Adipose tissue (tissue), 3 donors: ENCODE results near the gene RAB44. TPM values are rescaled to one million over a fixed set of nuclear protein-coding genes. Genes with fewer than 3 reads are reported as not detected.

Experiments
- H3K27ac ChIP-seq: one replicate; pipeline ENCODE4 v1.5.1; 2013; ENCODE audit warnings: low read depth, low read length
- WGBS, 3 donors: extraction: QIAGEN DNeasy Blood & Tissue Kit; methylation state at CpG; one replicate each; pipeline ENCODE4 v1.1.7; 2013; 5-methylcytosine and 5-hydroxymethylcytosine counted together
- polyA plus RNA-seq, 3 donors: library from polyadenylated mRNA; stranded (reverse); fragments of 200-250 nt; gene quantifications; one replicate each; pipeline ENCODE4 v1.2.3, GENCODE V29; 2013
- donor health status: healthy with polysubstance abuse.
- donor health status: Bipolar disorder and iron deficiency.
- donor health status: healthy.

The RAB44 gene
- polyA plus RNA-seq, 3 donors, result 0.07 to 0.19 (median 0.11) TPM

DNA sequence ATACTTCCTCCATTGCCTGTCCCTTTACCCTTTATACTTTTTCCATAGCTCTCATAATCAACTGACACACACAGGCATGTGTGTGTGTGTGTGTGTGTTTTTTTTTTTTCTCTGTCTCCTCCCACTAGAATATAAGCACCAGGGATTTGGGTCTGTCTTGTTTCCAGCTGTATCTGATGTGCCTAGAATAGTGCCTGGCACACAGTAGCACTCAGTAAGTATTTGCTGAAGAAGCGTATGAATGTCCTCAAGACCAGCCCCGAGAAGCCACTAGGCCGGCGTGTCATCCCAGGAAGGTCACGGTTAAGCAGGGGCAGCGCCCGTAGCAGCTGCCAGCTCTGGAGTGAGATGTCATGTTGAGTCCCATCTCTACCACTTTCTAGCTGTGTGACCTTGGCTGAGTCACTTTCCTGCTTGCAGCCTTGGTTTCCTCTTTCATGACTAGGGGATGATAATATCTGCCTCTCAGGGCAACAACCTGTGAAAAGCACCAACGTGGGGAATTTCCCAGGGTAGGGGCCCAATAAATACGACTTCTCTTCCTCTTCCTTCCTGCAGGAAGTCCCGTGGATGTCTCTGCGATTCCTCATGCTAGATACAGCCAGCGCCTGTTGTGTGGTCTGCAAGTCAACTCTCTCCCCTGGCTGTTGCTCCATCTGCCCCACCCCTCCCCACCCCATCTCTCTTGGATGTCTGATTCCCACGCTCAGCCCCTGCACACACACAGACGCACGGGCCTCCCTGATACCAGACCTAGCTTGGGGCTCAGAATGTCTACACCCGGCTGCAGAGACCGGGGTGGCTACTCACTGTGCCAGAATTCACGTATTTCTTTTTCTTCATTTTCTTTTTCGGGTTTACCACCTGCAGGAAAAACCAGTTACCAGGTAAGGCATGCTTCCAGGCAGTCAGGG, 58.1 kb downstream of the RAB44 start:
- H3K27ac ChIP-seq, result no peak overlapping the region
- 53 to 82% (median 60%) methylated on average over 19 of the region's 19 CpGs for WGBS, 3 donors

DNA sequence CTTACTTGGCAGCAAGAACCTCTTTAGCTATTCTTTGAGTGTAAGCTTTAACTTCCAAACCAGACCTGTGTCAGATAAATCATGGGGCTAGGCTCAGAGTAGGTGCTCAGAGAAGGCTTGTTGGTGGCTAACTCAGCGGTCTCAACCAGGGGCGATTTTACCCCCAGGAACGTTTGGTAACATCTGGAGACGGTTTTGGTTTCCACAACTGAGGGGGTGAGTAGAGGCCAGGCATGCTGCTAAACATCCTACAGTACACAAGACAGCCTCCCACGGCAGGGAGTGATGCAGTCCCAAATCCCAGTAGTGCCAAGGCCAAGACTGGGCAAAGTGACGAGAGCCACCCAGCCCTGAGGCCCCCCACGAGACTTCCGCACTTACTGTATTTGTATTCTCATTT, 59.2 kb downstream of the RAB44 start:
- no peak overlapping the region for H3K27ac ChIP-seq
- WGBS, 3 donors, result 67 to 83% (median 67%) methylated on average over 8 of the region's 8 CpGs

DNA sequence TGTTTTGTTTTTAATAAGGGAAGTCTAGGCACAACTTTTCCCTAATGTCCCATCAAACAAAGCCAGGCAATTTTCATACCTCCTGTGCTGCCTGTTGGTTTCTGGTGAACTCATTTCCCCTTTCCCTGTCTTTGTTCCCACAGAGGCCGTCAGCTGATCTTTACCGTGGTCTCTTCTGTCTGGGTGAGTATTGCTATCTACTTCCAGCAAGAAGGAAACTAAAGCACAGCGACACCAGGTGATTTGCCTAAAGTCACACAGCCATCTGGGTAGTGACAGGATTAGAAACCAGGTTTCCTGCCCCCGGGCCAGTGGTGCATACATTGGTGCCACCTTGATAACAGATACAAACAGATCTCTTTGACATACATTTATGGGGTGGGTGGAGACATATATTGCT, 59.6 kb downstream of the RAB44 start:
- 52 to 82% (median 58%) methylated on average over 4 of the region's 4 CpGs for WGBS, 3 donors
- H3K27ac ChIP-seq, result no peak overlapping the region

DNA sequence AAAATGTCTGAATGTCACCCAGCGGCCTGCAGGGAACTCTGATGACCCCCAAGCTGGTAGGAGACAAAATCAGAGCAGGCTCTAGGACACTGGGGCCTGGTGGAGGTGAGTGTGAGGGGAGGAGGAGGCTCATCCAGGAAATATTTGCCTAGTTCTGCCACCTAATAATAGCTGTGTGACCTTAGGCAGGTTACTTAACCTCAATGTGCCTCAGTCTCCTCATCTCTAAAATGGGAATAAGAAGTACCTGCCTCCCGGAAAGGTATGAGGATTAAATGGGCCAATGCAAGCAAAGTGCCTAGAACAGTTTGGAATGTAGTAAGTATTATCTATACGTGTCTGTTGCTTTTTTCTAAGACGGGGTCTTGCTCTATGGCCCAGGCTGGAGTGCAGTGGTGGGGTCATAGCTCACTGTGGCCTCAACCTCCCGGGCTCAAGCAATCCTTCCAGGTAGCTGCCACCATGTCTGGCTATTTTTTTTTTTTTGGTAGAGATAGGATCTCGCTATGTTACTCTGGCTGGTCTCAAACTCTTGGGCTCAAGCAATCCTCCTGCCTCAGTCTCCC, 60.4 kb downstream of the RAB44 start:
- H3K27ac ChIP-seq, result no peak overlapping the region
- 78 to 88% (median 87%) methylated on average over 6 of the region's 6 CpGs for WGBS, 3 donors

- no peak overlapping the region for H3K27ac ChIP-seq
- 46 to 82% (median 76%) methylated on average over 15 of the region's 15 CpGs for WGBS, 3 donors
Measured at GRCh38 chr6:36758516-36759147, 61.0 kb downstream of the RAB44 start.

- H3K27ac ChIP-seq, result no peak overlapping the region
- WGBS, 3 donors, result 7 to 11% (median 8%) methylated on average over 8 of the region's 8 CpGs
Measured at GRCh38 chr6:36759148-36759759, 61.6 kb downstream of the RAB44 start.

- H3K27ac ChIP-seq, result no peak overlapping the region
- 85 to 89% (median 88%) methylated on average over 11 of the region's 11 CpGs for WGBS, 3 donors
Measured at GRCh38 chr6:36760685-36761435, 63.2 kb downstream of the RAB44 start.

DNA sequence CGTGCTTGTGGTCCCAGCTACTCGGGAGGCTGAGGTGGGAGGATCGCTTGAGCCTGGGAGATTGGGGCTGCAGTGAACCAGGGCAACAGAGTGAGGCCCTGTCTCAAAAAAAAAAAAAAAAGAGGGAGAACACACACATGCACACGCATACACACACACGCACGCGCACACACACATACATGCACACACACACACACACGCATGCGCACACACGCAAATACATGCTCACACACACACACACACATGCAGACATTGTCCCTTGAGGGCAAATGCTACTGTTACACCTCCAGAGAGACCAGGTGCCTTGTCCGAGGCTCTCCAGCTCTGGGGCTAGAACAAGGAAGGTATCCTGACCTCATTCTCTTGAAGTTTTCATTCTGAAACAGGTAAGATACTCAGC, 64.5 kb downstream of the RAB44 start:
- 93 to 96% (median 96%) methylated on average over 10 to 11 of the region's 11 CpGs for WGBS, 3 donors
- H3K27ac ChIP-seq, result no peak overlapping the region

- WGBS, 3 donors, result 76 to 82% (median 79%) methylated on average over 10 of the region's 10 CpGs
- no peak overlapping the region for H3K27ac ChIP-seq
Measured at GRCh38 chr6:36765190-36765589, 67.6 kb downstream of the RAB44 start.

- WGBS, 3 donors, result 32 to 35% (median 35%) methylated on average over 17 of the region's 17 CpGs
- no peak overlapping the region for H3K27ac ChIP-seq
Measured at GRCh38 chr6:36765594-36766398, 68.2 kb downstream of the RAB44 start.

GRCh38 chr6:36766399-36766945, 68.8 kb downstream of the RAB44 start:
- 78 to 86% (median 85%) methylated on average over 10 of the region's 10 CpGs for WGBS, 3 donors
- H3K27ac ChIP-seq, result no peak overlapping the region

- 64 to 72% (median 66%) methylated on average over 7 of the region's 7 CpGs for whole genome bisulfite sequencing, 3 donors
- H3K27ac ChIP-seq, result no peak overlapping the region
Measured at GRCh38 chr6:36769183-36769675, 71.6 kb downstream of the RAB44 start.

- H3K27ac ChIP-seq, result no peak overlapping the region
- WGBS, 3 donors, result 60 to 84% (median 69%) methylated on average over 18 of the region's 18 CpGs
Measured at GRCh38 chr6:36769676-36770499, 72.3 kb downstream of the RAB44 start.

- H3K27ac ChIP-seq, result no peak overlapping the region
- 91 to 96% (median 93%) methylated on average over 2 of the region's 2 CpGs for WGBS, 3 donors
Measured at GRCh38 chr6:36771145-36771544, 73.5 kb downstream of the RAB44 start.

GRCh38 chr6:36772397-36772796, 74.8 kb downstream of the RAB44 start:
- no peak overlapping the region for H3K27ac ChIP-seq
- WGBS, 3 donors, result 87 to 91% (median 90%) methylated on average over 8 of the region's 8 CpGs

GRCh38 chr6:36774331-36774730, 76.7 kb downstream of the RAB44 start:
- WGBS, 3 donors, result 87 to 90% (median 89%) methylated on average over 5 of the region's 5 CpGs
- H3K27ac ChIP-seq, result no peak overlapping the region
